OCI-LY1 (cell line): ENCODE results near the gene EDEM1.

Source experiments
- EZH2 ChIP-seq: fragments of 200-600 bp; sonication (generic), shearing (Covaris generic); IDR thresholded peaks from 2 replicates; pipeline ENCODE4 v1.8.0; 2017; ENCODE audit warnings: borderline replicate concordance, mixed run types, mild to moderate bottlenecking, antibody characterized with exemption, low read length, moderate library complexity, mixed read lengths
- TF ChIP-seq, protein P1 (sequence below): fragments of 200-600 bp; sonication (generic), shearing (Covaris generic); IDR thresholded peaks from 2 replicates; pipeline ENCODE4 v1.5.1; 2017; ENCODE audit warnings: mild to moderate bottlenecking, antibody characterized with exemption, low read length, moderate library complexity, mixed read lengths

DNA sequence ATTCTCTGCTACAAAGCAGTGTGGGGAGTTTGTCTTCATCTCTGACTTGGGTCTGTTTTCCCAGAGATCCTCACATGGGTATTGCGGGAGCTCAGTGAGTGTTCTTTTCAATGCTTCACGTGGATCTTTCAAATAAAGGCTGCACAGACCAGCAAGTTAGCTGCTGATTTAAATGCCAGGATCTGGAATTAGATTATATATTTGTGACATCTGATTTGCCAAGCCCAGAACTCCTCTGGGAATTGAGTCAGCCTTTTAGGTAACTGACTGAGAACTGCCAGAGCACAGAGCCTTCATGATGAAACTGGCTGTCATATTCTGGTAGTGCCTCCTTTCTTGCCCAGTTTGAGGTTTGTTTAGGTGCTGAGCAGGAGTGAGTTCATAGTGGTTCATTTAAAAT is 14.7 kb downstream of the EDEM1 start:
- TF ChIP-seq, protein P1, sequence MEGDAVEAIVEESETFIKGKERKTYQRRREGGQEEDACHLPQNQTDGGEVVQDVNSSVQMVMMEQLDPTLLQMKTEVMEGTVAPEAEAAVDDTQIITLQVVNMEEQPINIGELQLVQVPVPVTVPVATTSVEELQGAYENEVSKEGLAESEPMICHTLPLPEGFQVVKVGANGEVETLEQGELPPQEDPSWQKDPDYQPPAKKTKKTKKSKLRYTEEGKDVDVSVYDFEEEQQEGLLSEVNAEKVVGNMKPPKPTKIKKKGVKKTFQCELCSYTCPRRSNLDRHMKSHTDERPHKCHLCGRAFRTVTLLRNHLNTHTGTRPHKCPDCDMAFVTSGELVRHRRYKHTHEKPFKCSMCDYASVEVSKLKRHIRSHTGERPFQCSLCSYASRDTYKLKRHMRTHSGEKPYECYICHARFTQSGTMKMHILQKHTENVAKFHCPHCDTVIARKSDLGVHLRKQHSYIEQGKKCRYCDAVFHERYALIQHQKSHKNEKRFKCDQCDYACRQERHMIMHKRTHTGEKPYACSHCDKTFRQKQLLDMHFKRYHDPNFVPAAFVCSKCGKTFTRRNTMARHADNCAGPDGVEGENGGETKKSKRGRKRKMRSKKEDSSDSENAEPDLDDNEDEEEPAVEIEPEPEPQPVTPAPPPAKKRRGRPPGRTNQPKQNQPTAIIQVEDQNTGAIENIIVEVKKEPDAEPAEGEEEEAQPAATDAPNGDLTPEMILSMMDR = no peak
- no peak for TF ChIP-seq EZH2
